GM19463 (cell line): ENCODE measurements around the gene ZDHHC23.

Experiments used
- ATAC-seq: cut with Tn5 transposase; IDR thresholded peaks from one replicate; pipeline ENCODE4 v1.9.1; 2021; ENCODE audit warnings: mild to moderate bottlenecking, moderate library complexity; ENCODE audit not compliant: unreplicated experiment

The ZDHHC23 gene

DNA sequence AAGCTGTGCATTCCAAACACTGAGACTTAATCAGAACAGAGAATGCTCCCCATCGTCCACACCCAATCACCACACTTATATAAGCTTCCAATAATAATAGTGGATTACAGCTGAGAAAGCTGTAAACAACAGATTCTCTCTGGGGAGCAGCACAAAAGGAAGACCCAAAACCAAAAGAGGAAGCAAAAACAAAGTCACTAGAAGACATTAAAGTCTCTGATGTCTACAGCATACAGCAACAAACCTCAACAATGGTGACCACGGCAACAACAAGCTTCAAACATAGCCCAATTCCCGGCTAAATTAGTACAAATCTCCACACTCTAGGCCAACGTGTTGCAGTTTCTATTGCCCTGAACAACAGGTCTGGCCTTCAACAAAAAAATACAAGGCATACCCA, 37.7 kb downstream of the ZDHHC23 start:
- ATAC-seq = peak; percentile 61

DNA sequence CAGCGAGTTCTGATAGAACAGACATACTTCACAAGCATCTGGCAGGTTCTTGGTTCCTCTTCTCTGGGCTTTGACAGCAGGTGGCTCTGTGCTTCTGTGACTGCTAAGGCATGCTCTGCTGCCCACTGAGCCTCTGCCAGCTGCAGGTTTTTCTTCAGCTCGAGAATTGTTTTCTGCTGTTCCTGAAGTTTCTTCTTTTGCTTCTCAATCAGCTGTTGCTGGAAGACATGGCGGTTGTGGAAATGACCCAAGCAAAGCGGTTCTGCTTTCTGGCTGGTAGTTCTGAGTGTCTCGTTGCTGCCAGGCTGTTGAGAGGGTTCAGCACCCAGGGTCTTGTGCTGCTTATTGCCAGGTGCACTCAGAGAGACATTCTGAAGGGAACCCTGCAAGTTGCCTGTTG, 57.7 kb downstream of the ZDHHC23 start:
- ATAC-seq = peak; percentile 97

DNA sequence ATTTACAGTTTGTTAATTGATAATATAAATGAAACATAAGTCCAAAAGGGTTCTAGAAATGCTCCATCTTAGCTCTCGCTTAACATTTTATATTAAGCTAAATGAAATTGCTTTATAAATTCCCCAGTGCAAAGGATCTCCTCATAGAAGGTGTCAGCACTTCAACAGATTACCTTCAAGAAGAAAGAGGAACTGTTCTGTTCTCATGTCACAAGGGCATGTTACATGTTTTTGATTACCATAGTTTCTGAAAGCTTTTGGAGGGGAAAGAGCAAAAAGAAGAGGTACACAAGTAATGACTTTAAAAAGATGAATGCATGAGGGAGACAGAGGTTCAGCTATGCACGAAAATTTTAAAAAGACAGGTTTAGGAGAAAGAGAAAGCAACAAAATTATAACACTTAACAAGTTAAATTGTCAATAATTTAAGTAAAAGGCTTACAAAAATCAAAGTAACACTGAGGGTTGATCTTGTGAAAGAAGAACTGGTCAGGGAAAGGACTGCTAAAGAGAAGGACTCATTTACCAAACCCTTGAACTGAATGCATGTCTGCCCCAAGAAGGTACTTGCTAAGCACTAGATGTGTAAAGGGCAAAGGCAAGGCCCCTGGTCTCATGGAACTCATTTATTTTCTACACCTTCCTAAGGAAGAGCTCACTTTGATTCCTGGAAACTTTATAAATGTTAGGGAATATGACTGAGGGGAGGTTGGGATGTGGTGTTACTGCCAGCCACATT, 63.4 kb downstream of the ZDHHC23 start:
- ATAC-seq = no peak
